Gastroesophageal sphincter (tissue), 3 donors: ENCODE data around the gene MED26.

ENCODE experiments used
- CTCF ChIP-seq, 4 experiments: fragments of 200-600 bp in 2 of 4; fragments of 450-650 bp in 2 of 4; sonication (generic) in 1 of 4; IDR thresholded peaks; one replicate each; pipeline ENCODE4 v1.5.1; 2017 to 2019; ENCODE audit warnings: antibody characterized with exemption in 4 of 4, mild to moderate bottlenecking in 2 of 4, moderate library complexity in 2 of 4
- EP300 ChIP-seq: sonication (generic); formaldehyde crosslinking; IDR thresholded peaks from one replicate; pipeline ENCODE4 v1.6.1; 2017; ENCODE audit warnings: antibody characterized with exemption, mild to moderate bottlenecking
- POLR2A ChIP-seq, 2 donors: fragments of 450-650 bp; IDR thresholded peaks; one replicate each; pipeline ENCODE4 v1.6.1; 2017; ENCODE audit warnings: antibody characterized with exemption in 2 of 2, mild to moderate bottlenecking in 2 of 2, moderate library complexity in 1 of 2
- POLR2AphosphoS5 ChIP-seq: sonication (generic); formaldehyde crosslinking; IDR thresholded peaks from one replicate; pipeline ENCODE4 v1.6.1; 2017; ENCODE audit warnings: antibody characterized with exemption

- TF ChIP-seq POLR2AphosphoS5 (no peak), CTCF (IDR thresholded peaks at IDR 0.05) (no peak), POLR2A (IDR thresholded peaks at IDR 0.05) (no peak), EP300 (no peak)
These were observed 13.1 kb downstream of the MED26 start for GRCh38 chr19:16614941-16615340.
